Measurements from ENCODE around the gene XCL1.
"Not testable (repeated sequence)": the region's sequence is repeated elsewhere in the genome, so short reads cannot be mapped to it uniquely, and the experiment has no call there.

DNA sequence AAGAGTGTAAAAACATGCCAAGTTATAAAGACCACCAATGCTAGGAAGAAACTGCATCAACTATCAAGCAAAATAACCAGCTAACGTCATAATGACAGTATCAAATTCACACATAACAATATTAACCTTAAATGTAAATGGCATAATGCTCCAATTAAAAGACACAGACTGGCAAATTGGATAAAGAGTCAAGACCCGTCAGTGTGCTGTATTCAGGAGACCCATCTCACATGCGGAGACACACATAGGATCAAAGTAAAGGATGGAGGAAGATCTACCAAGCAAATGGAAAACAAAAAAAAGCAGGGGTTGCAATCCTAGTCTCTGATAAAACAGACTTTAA is 29.9 kb upstream of the XCL1 start:
- TF ChIP-seq, protein P1, sequence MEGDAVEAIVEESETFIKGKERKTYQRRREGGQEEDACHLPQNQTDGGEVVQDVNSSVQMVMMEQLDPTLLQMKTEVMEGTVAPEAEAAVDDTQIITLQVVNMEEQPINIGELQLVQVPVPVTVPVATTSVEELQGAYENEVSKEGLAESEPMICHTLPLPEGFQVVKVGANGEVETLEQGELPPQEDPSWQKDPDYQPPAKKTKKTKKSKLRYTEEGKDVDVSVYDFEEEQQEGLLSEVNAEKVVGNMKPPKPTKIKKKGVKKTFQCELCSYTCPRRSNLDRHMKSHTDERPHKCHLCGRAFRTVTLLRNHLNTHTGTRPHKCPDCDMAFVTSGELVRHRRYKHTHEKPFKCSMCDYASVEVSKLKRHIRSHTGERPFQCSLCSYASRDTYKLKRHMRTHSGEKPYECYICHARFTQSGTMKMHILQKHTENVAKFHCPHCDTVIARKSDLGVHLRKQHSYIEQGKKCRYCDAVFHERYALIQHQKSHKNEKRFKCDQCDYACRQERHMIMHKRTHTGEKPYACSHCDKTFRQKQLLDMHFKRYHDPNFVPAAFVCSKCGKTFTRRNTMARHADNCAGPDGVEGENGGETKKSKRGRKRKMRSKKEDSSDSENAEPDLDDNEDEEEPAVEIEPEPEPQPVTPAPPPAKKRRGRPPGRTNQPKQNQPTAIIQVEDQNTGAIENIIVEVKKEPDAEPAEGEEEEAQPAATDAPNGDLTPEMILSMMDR (CRISPR knock-in tag; IDR thresholded peaks at IDR 0.05): not testable (repeated sequence)
- TF ChIP-seq, protein P2, sequence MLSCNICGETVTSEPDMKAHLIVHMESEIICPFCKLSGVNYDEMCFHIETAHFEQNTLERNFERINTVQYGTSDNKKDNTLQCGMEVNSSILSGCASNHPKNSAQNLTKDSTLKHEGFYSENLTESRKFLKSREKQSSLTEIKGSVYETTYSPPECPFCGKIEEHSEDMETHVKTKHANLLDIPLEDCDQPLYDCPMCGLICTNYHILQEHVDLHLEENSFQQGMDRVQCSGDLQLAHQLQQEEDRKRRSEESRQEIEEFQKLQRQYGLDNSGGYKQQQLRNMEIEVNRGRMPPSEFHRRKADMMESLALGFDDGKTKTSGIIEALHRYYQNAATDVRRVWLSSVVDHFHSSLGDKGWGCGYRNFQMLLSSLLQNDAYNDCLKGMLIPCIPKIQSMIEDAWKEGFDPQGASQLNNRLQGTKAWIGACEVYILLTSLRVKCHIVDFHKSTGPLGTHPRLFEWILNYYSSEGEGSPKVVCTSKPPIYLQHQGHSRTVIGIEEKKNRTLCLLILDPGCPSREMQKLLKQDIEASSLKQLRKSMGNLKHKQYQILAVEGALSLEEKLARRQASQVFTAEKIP (CRISPR knock-in tag; IDR thresholded peaks at IDR 0.05; ENCODE audit: borderline replicate concordance): not testable (repeated sequence)
